HEK293T (cell line): ENCODE results near the gene MPPE1.

Experiments used
- ARNT ChIP-seq: fragments of 450-650 bp; IDR thresholded peaks from 2 replicates; pipeline ENCODE4 v1.6.1; 2017; ENCODE audit warnings: mild to moderate bottlenecking
- BHLHE40 ChIP-seq: fragments of 450-650 bp; IDR thresholded peaks from 2 replicates; pipeline ENCODE4 v1.6.1; 2016; ENCODE audit warnings: mild to moderate bottlenecking, moderate library complexity, borderline replicate concordance
- CTBP1 ChIP-seq: fragments of 450-650 bp; IDR thresholded peaks from 2 replicates; pipeline ENCODE4 v1.6.1; 2016; ENCODE audit warnings: borderline replicate concordance
- ELF4 ChIP-seq: fragments of 450-650 bp; IDR thresholded peaks from 2 replicates; pipeline ENCODE4 v1.6.1; 2017; ENCODE audit warnings: antibody characterized with exemption
- FOXA1 ChIP-seq: fragments of 450-650 bp; IDR thresholded peaks from 2 replicates; pipeline ENCODE4 v1.6.1; 2016; ENCODE audit warnings: mild to moderate bottlenecking
- FOXK2 ChIP-seq: fragments of 450-650 bp; IDR thresholded peaks from 2 replicates; pipeline ENCODE4 v1.6.1; 2016; ENCODE audit warnings: mild to moderate bottlenecking
- FOXM1 ChIP-seq: fragments of 450-650 bp; IDR thresholded peaks from 2 replicates; pipeline ENCODE4 v1.6.1; 2017; ENCODE audit warnings: mild to moderate bottlenecking, borderline replicate concordance
- L3MBTL2 ChIP-seq: fragments of 450-650 bp; conservative IDR thresholded peaks from 2 replicates; pipeline ENCODE4 v1.6.1; 2016; ENCODE audit warnings: mild to moderate bottlenecking
- NFRKB ChIP-seq: fragments of 450-650 bp; IDR thresholded peaks from 2 replicates; pipeline ENCODE4 v1.6.1; 2016; ENCODE audit warnings: mild to moderate bottlenecking, moderate library complexity
- SP1 ChIP-seq: fragments of 450-650 bp; IDR thresholded peaks from 2 replicates; pipeline ENCODE4 v1.6.1; 2017
- SUZ12 ChIP-seq: fragments of 450-650 bp; IDR thresholded peaks from 2 replicates; pipeline ENCODE4 v1.6.1; 2016; ENCODE audit warnings: mild to moderate bottlenecking
- TARDBP ChIP-seq: fragments of 450-650 bp; IDR thresholded peaks from 2 replicates; pipeline ENCODE4 v1.6.1; 2016
- ZNF384 ChIP-seq: fragments of 450-650 bp; IDR thresholded peaks from 2 replicates; pipeline ENCODE4 v1.6.1; 2016
- TF ChIP-seq, protein P1 (sequence below): fragments of 450-650 bp; IDR thresholded peaks from 2 replicates; pipeline ENCODE4 v1.6.1; 2016

- TF ChIP-seq, protein P1, sequence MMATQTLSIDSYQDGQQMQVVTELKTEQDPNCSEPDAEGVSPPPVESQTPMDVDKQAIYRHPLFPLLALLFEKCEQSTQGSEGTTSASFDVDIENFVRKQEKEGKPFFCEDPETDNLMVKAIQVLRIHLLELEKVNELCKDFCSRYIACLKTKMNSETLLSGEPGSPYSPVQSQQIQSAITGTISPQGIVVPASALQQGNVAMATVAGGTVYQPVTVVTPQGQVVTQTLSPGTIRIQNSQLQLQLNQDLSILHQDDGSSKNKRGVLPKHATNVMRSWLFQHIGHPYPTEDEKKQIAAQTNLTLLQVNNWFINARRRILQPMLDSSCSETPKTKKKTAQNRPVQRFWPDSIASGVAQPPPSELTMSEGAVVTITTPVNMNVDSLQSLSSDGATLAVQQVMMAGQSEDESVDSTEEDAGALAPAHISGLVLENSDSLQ: no peak
- TF ChIP-seq FOXM1 (no peak), SP1 (no peak), FOXK2 (no peak), L3MBTL2 (no peak; the same call in 1 of the 2 replicates), SUZ12 (no peak), CTBP1 (no peak), BHLHE40 (no peak), ARNT (no peak), ZNF384 (peak; percentile 52; the same call in 1 of the 2 replicates), NFRKB (no peak), ELF4 (no peak), TARDBP (no peak), FOXA1 (no peak)
Measured at GRCh38 chr18:11857177-11857887, 50.8 kb downstream of the MPPE1 start.
